Umbilical cord (tissue), 1 donor: Measurements from ENCODE around the gene LRRC71. TPM values are rescaled to one million over a fixed set of nuclear protein-coding genes. Genes with fewer than 3 reads are reported as not detected.

Experiments
- total RNA-seq: library from RNA; depleted of rRNA; stranded (reverse); fragments of >200 nt; gene quantifications from one replicate; pipeline ENCODE4 v1.2.3, GENCODE V29; 2014; ENCODE audit warnings: low replicate concordance; ENCODE audit not compliant: insufficient read depth

LRRC71 gene
- total RNA-seq, 1 donor from 2014 or later = not detected

Other genes starting within 250 kb of the LRRC71 start
- 19.0 TPM for gene NES, start 243.2 kb upstream of the LRRC71 start, total RNA-seq
- gene CRABP2, start 215.0 kb upstream of the LRRC71 start, total RNA-seq = 46.7 TPM
- gene METTL25B, start 192.2 kb upstream of the LRRC71 start, total RNA-seq = 9.6 TPM
- gene ISG20L2, start 191.9 kb upstream of the LRRC71 start, total RNA-seq = 3.9 TPM
- 36.4 TPM for gene MRPL24, start 179.5 kb upstream of the LRRC71 start, total RNA-seq
- gene HDGF, start 169.0 kb upstream of the LRRC71 start, total RNA-seq = 69.8 TPM
- gene PRCC, start 153.1 kb upstream of the LRRC71 start, total RNA-seq = 21.4 TPM
- gene SH2D2A, start 103.8 kb upstream of the LRRC71 start, total RNA-seq = 0.48 TPM
- not detected for gene INSRR, start 61.5 kb upstream of the LRRC71 start, total RNA-seq
- gene NTRK1, start 59.8 kb upstream of the LRRC71 start, total RNA-seq = not detected
- 1.9 TPM for gene PEAR1, start 26.9 kb upstream of the LRRC71 start, total RNA-seq
- gene ARHGEF11, start 125.1 kb downstream of the LRRC71 start, total RNA-seq = 18.5 TPM
- not detected for gene ETV3L, start 179.2 kb downstream of the LRRC71 start, total RNA-seq
- gene ETV3, start 217.8 kb downstream of the LRRC71 start, total RNA-seq = 61.6 TPM